ENCODE measurements around the gene SOX13. TPM values are rescaled to one million over a fixed set of nuclear protein-coding genes. Genes with fewer than 3 reads are reported as not detected.

The SOX13 gene
- total and polyA plus RNA-seq, 10 of the 15 experiments (the other 5 are each of a cell fraction or from before 2014, with no cell fraction given) = 0.04 to 0.31 (median 0.11) TPM; not detected in 7

DNA sequence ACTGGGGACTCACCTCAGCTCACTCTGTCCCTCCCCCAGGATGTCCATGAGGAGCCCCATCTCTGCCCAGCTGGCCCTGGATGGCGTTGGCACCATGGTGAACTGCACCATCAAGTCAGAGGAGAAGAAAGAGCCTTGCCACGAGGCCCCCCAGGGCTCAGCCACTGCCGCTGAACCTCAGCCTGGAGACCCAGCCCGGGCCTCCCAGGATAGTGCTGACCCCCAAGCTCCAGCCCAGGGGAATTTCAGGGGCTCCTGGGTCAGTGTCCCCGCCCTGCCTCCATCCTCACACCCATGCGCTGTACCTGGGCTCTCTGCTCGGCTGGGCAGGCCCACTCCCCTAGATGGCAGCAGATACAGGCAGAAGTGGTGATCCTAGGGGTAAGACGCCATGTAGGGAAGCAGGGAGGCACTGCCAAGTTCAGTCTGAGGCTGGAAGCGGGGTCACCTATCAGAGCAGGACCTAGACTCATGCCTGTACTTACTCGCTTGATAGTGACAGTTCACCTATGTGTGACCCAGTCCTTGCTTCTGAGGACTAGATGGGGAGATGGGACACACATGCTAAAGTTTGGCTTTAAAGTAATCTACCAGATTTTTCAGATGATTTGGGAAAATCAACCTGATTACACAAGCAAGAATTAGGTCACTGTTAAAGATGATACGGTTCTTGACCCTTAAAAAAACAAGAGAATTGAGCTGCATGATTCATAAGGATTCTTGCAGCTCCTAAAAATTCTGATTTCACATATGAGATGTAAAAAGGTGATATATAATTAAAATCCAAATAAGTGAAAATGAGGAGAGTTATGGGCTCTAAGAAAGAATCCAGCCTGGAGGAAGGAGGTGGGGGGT is 40.2 kb downstream of the SOX13 start:
- no peaks in the 10 kb centered on the region for H3K36me3 ChIP-seq (ENCODE audit: control insufficient read depth in 2 of 2, insufficient read depth in 2 of 2, low read length in 1 of 2)
- no TSS peak for BruUV-seq (replicated peaks)
- ChIA-PET RAD21 (ENCODE audit: unreplicated experiment) (interaction anchor here (1.3 kb wide), 1 partner anchor 16 kb away, joined by 3 read pairs; no protein-coding TSS in a partner anchor), SMC1A (ENCODE audit: uncharacterized antibody, unreplicated experiment) (interaction anchor here (2.1 kb wide), 1 partner anchor 9 kb away, joined by 5 read pairs; no protein-coding TSS in a partner anchor), POLR2A (no interaction called here), CTCF (interaction anchor here (0.6 to 2.7 kb wide), 4 partner anchors 11 to 253 kb away, joined by 3 to 10 read pairs (median 3); partner anchors contain the start of gene SNRPE)
- no peak overlapping the region for H3K27ac ChIP-seq (ENCODE audit: control insufficient read depth, insufficient read depth)
- in situ Hi-C loops (cut with MboI) = no loop called here
- 24% methylated on average over 11 of the region's 11 CpGs for WGBS (ENCODE audit: insufficient coverage, insufficient replicate concordance, low lambda C conversion rate, missing lambda C conversion rate)
- ATAC-seq = no peak
- peaks cover 0 to 1% of the 10 kb centered on the region in 2 experiments; a peak in 1 of 4 replicates for H3K27me3 ChIP-seq (replicated peaks in 1 of 2; ENCODE audit: control insufficient read depth in 2 of 2, insufficient read depth in 2 of 2, low read length in 1 of 2)
- no peak overlapping the region for H3K4me3 ChIP-seq
- intact Hi-C loops (cut with micrococcal nuclease; ENCODE audit: unreplicated experiment) = no loop called here
- FAIRE-seq = no peak
- no peak overlapping the region for H2AFZ ChIP-seq (ENCODE audit: control insufficient read depth, low read depth, low read length)
- no peak for DNase-seq (ENCODE audit: low read depth, low spot score)
- H3K9ac ChIP-seq (ENCODE audit: control insufficient read depth, insufficient read depth, low read length) = no peak overlapping the region
- no peaks in the 10 kb centered on the region for H3K9me3 ChIP-seq (replicated peaks; ENCODE audit: control insufficient read depth, insufficient read depth, low read length)
- H3K4me1 ChIP-seq (ENCODE audit: control insufficient read depth, insufficient read depth, low read length) = no peaks in the 10 kb centered on the region
- H3K79me2 ChIP-seq (ENCODE audit: control insufficient read depth, insufficient read depth, low read length) = no peaks in the 10 kb centered on the region
- no peaks in the 10 kb centered on the region for H4K20me1 ChIP-seq (ENCODE audit: control insufficient read depth, insufficient read depth)
- no peak for TF ChIP-seq JUNB (IDR thresholded peaks at IDR 0.05)
- no peak for TF ChIP-seq RFX5 (IDR thresholded peaks at IDR 0.05; ENCODE audit: low read depth, low read length)
- no peak for TF ChIP-seq POLR2A (IDR thresholded peaks at IDR 0.05; ENCODE audit: low read depth, low read length)
- TF ChIP-seq CEBPB (IDR thresholded peaks at IDR 0.05; ENCODE audit: borderline replicate concordance in 1 of 2, low read depth in 2 of 2, low read length in 2 of 2) = no peak
- TF ChIP-seq FOS (IDR thresholded peaks at IDR 0.05; ENCODE audit: borderline replicate concordance, extremely low read depth, insufficient read length) = no peak
- TF ChIP-seq CHD2 (IDR thresholded peaks at IDR 0.05; ENCODE audit: borderline replicate concordance, low read depth, low read length) = no peak
- TF ChIP-seq, protein P1, sequence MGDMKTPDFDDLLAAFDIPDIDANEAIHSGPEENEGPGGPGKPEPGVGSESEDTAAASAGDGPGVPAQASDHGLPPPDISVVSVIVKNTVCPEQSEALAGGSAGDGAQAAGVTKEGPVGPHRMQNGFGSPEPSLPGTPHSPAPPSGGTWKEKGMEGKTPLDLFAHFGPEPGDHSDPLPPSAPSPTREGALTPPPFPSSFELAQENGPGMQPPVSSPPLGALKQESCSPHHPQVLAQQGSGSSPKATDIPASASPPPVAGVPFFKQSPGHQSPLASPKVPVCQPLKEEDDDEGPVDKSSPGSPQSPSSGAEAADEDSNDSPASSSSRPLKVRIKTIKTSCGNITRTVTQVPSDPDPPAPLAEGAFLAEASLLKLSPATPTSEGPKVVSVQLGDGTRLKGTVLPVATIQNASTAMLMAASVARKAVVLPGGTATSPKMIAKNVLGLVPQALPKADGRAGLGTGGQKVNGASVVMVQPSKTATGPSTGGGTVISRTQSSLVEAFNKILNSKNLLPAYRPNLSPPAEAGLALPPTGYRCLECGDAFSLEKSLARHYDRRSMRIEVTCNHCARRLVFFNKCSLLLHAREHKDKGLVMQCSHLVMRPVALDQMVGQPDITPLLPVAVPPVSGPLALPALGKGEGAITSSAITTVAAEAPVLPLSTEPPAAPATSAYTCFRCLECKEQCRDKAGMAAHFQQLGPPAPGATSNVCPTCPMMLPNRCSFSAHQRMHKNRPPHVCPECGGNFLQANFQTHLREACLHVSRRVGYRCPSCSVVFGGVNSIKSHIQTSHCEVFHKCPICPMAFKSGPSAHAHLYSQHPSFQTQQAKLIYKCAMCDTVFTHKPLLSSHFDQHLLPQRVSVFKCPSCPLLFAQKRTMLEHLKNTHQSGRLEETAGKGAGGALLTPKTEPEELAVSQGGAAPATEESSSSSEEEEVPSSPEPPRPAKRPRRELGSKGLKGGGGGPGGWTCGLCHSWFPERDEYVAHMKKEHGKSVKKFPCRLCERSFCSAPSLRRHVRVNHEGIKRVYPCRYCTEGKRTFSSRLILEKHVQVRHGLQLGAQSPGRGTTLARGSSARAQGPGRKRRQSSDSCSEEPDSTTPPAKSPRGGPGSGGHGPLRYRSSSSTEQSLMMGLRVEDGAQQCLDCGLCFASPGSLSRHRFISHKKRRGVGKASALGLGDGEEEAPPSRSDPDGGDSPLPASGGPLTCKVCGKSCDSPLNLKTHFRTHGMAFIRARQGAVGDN (IDR thresholded peaks at IDR 0.05) = no peak
- no peak for TF ChIP-seq IKZF2 (IDR thresholded peaks at IDR 0.05)
- no peak for TF ChIP-seq ZNF217 (IDR thresholded peaks at IDR 0.05)
- TF ChIP-seq, protein P2, sequence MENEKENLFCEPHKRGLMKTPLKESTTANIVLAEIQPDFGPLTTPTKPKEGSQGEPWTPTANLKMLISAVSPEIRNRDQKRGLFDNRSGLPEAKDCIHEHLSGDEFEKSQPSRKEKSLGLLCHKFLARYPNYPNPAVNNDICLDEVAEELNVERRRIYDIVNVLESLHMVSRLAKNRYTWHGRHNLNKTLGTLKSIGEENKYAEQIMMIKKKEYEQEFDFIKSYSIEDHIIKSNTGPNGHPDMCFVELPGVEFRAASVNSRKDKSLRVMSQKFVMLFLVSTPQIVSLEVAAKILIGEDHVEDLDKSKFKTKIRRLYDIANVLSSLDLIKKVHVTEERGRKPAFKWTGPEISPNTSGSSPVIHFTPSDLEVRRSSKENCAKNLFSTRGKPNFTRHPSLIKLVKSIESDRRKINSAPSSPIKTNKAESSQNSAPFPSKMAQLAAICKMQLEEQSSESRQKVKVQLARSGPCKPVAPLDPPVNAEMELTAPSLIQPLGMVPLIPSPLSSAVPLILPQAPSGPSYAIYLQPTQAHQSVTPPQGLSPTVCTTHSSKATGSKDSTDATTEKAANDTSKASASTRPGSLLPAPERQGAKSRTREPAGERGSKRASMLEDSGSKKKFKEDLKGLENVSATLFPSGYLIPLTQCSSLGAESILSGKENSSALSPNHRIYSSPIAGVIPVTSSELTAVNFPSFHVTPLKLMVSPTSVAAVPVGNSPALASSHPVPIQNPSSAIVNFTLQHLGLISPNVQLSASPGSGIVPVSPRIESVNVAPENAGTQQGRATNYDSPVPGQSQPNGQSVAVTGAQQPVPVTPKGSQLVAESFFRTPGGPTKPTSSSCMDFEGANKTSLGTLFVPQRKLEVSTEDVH (IDR thresholded peaks at IDR 0.05; ENCODE audit: low read depth, partially characterized antibody) = no peak
- no peak for TF ChIP-seq SMC3 (IDR thresholded peaks at IDR 0.05; ENCODE audit: borderline replicate concordance, low read length)
- TF ChIP-seq, protein P3, sequence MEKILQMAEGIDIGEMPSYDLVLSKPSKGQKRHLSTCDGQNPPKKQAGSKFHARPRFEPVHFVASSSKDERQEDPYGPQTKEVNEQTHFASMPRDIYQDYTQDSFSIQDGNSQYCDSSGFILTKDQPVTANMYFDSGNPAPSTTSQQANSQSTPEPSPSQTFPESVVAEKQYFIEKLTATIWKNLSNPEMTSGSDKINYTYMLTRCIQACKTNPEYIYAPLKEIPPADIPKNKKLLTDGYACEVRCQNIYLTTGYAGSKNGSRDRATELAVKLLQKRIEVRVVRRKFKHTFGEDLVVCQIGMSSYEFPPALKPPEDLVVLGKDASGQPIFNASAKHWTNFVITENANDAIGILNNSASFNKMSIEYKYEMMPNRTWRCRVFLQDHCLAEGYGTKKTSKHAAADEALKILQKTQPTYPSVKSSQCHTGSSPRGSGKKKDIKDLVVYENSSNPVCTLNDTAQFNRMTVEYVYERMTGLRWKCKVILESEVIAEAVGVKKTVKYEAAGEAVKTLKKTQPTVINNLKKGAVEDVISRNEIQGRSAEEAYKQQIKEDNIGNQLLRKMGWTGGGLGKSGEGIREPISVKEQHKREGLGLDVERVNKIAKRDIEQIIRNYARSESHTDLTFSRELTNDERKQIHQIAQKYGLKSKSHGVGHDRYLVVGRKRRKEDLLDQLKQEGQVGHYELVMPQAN (conservative IDR thresholded peaks at IDR 0.05) = no peak
- no peak for TF ChIP-seq YBX1 (IDR thresholded peaks at IDR 0.05)
- no peak overlapping the region for H3K4me2 ChIP-seq (ENCODE audit: control insufficient read depth, insufficient read depth)
